ENCODE measurements around the gene LEFTY1.

GRCh38 chr1:225931270-225932136 is 42.6 kb upstream of the LEFTY1 start:
- TF ChIP-seq EZH2phosphoT487 (IDR thresholded peaks at IDR 0.05; ENCODE audit: low read depth, severe bottlenecking, unreplicated experiment), result no peak
- no peak for TF ChIP-seq CTCF (IDR thresholded peaks at IDR 0.05; ENCODE audit: poor library complexity)

All from hepatocyte (in vitro differentiated cells).